Testis (tissue), 2 donors: ENCODE data around the gene CACNA2D4.

Source experiments
- POLR2A ChIP-seq: fragments of 450-650 bp; IDR thresholded peaks from one replicate; pipeline ENCODE4 v1.6.1; 2017; ENCODE audit warnings: antibody characterized with exemption, mild to moderate bottlenecking, moderate library complexity
- TF ChIP-seq, protein P1 (sequence below), 3 experiments: fragments of 450-650 bp in 2 of 3; fragments of 200-600 bp in 1 of 3; sonication (generic) in 1 of 3; IDR thresholded peaks; one replicate each; pipeline ENCODE4 v1.5.1; 2016 to 2019; ENCODE audit warnings: antibody characterized with exemption in 3 of 3, mild to moderate bottlenecking in 2 of 3, moderate library complexity in 1 of 3

DNA sequence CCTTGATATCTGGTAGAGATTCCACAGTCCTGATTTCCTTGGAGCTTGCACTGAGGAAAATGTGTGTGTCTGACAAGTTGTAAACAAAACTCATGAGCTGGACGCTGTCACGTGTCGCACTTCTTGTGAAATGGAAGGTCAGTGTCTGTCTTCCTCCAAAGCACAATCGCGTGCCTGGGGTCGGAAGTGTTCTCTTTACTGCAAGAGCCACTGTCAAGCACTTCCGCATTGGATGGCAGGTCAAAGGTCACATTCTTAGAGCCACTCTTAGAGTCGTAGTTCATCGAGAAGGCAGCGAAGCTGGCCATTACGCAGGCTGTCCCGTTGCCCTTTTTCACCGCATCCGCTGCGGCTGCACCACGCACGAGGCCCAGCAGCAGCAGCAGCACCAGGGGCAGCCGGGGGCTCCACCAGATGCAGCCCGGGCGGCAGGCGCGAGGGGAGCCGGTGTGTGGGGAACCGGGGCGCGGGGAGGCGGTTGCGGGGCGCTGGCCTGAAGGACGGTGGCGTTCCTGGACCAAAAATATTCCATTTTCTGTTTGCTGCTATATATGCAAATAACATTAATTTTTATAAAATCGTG, 53.1 kb downstream of the CACNA2D4 start:
- TF ChIP-seq, protein P1, sequence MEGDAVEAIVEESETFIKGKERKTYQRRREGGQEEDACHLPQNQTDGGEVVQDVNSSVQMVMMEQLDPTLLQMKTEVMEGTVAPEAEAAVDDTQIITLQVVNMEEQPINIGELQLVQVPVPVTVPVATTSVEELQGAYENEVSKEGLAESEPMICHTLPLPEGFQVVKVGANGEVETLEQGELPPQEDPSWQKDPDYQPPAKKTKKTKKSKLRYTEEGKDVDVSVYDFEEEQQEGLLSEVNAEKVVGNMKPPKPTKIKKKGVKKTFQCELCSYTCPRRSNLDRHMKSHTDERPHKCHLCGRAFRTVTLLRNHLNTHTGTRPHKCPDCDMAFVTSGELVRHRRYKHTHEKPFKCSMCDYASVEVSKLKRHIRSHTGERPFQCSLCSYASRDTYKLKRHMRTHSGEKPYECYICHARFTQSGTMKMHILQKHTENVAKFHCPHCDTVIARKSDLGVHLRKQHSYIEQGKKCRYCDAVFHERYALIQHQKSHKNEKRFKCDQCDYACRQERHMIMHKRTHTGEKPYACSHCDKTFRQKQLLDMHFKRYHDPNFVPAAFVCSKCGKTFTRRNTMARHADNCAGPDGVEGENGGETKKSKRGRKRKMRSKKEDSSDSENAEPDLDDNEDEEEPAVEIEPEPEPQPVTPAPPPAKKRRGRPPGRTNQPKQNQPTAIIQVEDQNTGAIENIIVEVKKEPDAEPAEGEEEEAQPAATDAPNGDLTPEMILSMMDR (IDR thresholded peaks at IDR 0.05): no peak
- TF ChIP-seq POLR2A: no peak
